ENCODE results near the gene FGFR3.

- TF ChIP-seq POLR2A (IDR thresholded peaks at IDR 0.05; ENCODE audit: low read depth, low read length) (no peak), POLR2AphosphoS5 (IDR thresholded peaks at IDR 0.05; ENCODE audit: low read depth, low read length) (no peak), TAF1 (IDR thresholded peaks at IDR 0.05; ENCODE audit: low read depth, low read length) (no peak), PAX5 (IDR thresholded peaks at IDR 0.05; ENCODE audit: insufficient read depth, low read length, severe bottlenecking) (no peak), POU2F2 (IDR thresholded peaks at IDR 0.05; ENCODE audit: low read depth, low read length) (no peak)
Observed at GRCh38 chr4:1851575-1852410, 58.7 kb downstream of the FGFR3 start.
